Measurements from ENCODE around the gene PLAGL2.

GRCh38 chr20:32168184-32168910 is 39.2 kb downstream of the PLAGL2 start:
- TF ChIP-seq POLR2A (IDR thresholded peaks at IDR 0.05) (no peak), CTCF (IDR thresholded peaks at IDR 0.05) (no peak)

Measured in breast epithelium (tissue), 3 donors.